GM18526 (cell line): ENCODE results near the gene AXL.

Experiments
- POLR2A ChIP-seq: IDR thresholded peaks from 3 replicates; pipeline ENCODE4 v1.6.1; 2011; ENCODE audit not compliant: insufficient read length; ENCODE audit errors: extremely low read depth

AXL gene

DNA sequence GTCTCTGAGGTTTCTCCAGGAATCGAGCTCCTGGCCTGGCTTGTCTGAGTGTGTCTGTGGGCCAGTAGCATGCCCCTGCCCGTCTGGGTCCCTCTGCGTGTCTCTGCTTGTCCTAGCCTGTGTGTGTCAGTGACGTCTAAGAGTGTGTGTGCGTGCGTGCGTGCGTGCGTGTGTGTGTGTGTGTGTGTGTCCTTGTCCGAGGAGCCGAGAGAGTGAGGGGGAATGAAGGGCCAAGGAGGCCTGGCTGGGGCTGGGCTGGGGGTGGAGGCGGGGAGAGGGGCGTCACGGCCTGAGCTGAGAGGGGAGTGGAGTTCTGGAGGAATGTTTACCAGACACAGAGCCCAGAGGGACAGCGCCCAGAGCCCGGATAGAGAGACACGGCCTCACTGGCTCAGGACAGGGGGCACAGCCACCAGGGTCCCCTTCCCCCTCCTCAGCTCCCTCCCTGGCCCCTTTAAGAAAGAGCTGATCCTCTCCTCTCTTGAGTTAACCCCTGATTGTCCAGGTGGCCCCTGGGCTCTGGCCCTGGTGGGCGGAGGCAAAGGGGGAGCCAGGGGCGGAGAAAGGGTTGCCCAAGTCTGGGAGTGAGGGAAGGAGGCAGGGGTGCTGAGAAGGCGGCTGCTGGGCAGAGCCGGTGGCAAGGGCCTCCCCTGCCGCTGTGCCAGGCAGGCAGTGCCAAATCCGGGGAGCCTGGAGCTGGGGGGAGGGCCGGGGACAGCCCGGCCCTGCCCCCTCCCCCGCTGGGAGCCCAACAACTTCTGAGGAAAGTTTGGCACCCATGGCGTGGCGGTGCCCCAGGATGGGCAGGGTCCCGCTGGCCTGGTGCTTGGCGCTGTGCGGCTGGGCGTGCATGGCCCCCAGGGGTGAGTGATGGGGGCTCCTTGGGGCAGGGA, at the start of gene AXL:
Gene AXL (plus strand): TSS at position 609 of the 893 bp plus-strand sequence. CDS start 170 bp downstream, at position 779.
- no peak for TF ChIP-seq POLR2A

DNA sequence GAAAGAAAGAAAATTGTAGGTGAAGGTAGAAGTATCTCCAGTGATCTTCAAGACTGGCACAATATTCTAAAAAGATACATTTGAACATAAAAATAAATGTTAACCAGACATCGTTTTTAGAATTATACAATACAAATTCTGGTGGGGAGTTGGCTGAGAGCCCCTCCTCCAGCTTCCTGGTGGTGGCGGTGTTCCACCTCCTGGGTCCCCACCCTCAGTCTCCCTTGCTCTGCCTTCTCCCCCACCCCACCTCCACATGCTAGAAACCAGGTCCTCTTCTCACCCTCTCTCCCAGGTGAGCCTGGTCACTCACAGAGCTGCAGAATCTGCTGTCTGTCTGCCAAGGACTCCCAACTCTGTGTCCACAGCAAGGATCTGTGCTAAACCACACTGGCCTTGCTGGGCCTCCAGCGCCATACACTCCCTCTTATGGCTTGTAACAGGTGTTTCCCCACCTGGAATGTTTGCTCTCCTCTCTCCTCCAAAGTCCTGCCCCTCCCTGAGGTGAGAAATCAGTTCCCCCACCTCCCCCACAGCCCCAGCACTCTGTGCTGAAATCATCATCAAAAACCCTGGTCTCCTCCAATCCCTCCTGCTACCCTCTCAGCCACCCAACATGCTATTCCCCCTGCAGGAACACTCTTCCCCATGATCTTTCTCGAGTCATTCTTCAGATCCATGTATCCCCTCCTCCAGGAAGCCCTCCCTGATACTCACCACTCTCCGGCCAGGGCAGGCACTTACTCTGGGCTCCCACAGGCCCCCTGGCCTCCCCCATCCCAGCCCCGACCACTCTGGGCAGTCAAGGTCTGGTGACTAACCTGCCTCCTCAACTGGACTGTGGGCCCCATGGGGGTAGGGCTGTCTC, 46.5 kb upstream of the AXL start:
- no peak for TF ChIP-seq POLR2A

DNA sequence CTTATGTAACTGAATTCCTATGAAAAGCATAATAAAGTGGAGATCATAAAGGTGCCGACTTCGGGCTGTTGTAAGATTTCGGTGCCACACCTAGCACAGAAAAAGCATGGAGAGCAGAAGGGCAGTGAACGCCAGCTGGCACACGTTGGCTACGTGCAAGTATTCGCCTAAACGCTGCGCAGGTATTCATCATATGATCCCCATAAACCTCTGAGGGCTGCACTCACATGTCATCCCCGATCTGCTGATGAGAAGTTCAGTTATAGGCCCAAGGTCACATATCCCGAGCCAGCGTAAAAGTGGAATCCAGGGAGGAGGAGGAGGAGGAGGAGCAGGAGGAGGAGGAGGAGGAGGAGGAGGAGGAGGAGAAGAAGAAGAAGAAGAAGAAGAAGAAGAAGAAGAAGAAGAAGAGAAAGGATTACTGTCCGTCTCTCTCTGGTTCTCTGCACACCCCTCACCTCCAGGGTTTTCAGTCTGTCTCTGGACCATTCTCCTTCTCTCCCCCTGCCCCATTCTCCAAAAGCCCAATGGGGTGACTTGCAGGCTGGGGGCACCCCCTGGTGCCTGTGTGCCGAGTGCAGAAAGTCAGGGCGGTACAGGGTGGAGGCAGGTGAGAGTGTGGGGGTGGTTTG, 44.6 kb upstream of the AXL start:
- TF ChIP-seq POLR2A = no peak

DNA sequence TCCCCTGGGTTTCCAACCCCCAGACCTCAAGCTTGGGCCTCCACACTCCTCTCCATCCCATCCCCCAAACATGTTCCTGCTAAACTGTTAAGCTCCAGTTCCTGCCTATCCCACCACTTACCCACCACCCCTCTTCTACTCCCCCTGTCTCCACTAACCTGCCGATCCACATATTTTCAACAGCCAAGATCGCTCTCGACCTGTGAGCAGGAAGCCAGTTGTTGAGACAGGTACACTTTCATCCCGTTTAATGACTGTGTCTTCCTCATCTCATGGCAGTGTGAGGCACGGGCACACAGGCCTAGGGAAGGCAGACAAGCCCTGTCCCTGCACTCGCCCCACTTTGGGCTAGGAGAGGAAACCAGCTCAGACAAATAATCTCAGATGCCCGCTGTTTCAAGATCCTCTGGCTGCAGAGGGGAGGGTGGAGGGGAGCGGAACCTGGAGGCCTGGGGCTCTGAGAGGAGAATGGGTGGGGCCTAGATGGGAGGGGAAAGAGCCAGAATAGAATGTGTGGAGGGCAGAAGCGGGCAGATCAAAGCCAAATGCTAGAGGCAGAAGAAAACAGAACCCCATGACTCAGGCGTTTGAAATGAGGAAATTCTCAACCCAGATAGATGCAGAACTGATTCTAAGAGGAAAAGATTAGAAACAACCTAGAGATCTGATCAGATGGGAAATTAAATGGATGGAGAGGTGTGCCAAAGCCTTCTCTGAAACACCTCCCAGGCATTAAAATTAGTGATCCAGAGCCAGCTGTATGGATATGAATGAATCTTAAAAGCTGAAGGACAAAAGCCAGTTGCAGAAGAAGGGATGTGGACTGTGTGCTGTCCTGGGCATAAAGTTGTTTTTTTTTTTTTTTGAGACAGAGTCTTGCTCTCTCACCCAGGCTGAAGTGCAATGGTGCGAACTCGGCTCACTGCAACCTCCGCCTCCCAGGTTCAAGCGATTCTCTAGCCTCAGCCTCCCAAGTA, 42.9 kb upstream of the AXL start:
- TF ChIP-seq POLR2A = no peak

DNA sequence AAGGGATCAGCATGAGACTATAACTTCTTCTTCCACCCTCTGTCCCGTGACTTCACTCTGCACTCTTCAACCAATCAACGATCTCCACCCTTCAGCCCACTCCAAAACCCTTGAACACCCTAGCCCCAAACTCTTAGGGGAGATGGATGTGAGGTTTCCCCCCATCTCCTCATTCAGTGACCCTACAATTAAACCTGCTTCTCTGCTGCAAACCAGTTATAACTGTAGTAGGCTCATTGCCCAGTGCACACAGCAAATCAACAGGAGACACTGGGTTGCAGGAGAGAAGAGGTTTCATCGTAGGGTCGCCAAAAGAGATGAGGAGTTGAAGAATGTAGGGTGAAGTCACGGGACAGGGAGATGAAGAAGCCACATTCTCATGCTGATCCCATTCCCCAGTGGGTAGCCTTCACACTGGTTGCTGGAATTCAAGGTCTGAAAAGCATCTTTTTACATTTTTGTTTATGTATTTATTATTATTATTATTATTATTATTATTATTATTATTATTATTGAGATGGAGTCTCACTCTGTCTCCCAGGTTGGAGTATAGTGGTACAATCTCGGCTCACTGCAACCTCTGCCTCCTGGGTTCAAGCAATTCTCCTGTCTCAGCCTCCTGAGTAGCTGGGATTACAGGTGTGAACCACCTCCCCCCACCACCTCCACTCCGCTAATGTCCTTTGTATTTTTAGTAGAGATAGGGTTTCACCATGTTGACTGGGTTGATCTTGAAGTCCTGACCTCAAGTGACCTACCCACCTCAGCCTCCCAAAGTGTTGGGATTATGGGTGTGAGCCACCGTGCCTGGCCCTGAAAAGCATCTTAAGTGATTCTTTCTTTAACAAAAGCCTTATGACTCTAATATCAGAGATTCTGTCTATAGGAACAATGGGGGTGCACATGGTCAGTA, 31.8 kb upstream of the AXL start:
- TF ChIP-seq POLR2A = no peak

DNA sequence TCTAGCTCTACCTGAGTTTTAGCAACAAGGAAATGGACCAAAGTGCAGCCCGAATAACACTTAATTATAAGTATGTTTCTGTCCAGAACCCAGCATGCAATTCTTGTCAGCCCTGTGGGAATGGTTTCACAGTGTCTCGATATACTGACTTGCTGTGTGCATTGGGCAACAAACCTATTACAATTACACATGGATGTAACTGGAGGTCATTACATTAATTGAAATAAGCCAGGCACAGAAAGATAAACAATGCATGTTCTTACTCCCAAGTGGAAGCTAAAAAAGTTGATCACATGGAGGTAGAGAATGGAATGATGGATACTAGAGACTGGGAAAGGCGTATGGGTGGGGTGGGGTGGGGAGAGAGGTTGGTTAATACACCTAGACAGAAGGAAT, 31.1 kb upstream of the AXL start:
- no peak for TF ChIP-seq POLR2A

DNA sequence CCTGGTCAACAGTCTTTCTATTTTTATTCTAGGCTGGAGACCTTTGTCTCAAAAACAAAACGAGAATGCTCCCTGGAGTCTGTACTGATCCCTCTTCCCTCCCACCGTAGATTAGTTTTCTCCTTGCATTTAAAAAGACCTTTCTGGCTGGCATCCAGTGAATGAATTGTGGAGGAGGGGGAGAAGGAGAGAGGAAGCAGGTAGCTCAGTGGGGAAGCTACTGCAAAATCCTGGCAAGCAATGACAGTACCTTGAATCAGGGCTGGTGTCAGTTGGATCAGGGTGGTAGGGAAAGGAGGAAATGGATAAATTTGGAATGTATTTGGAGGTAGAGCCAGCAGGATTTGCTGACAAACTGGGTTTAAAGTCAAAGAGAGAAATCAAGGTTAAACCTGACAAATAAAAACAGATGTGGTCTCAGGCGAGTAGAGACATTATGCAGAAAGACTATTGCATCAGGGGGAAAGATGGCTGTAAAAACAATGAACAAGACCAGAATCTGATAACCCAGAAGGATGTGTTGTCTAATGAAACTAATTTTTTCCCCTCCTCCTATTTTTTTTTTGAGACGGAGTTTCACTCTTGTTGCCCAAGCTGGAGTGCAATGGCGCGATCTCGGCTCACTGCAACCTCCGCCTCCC, 29.5 kb upstream of the AXL start:
- no peak for TF ChIP-seq POLR2A

DNA sequence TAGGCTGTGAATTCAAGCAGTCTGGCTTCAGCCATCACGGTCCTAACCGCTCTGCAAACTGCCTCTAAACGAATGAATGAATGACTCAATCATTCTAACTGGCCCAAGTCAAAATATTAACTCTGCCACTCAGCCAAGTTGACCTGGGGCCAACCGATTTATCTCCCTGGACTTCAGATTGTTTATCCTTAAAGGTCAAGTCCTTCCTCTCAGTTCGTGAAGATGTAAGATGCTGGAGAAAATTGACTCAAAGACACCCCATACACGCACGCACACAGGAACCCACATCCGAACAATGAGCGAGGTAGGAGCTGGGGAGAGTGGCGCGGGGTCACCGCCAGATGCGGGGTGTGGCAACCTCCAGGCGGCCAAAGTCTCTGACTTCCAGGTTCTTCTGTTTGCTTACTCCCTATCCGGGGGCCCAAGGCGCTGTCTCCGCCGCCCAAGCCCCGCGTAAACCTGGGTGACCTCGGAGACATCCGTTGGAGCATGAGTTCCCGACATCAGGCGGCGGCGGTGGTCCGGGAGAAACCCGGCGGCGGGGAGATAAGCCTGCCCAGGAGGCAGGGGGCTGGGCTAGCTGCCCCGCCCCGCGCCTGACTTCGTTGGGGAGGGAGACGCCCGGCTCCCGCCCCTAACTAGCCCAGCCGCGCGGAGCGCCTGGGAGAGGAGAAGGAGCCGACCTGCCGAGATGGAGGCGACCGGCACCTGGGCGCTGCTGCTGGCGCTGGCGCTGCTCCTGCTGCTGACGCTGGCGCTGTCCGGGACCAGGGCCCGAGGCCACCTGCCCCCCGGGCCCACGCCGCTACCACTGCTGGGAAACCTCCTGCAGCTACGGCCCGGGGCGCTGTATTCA, 26.2 kb upstream of the AXL start, which contains the start of gene CYP2S1:
Gene CYP2S1 (plus strand): TSS at position 646 of the 856 bp plus-strand sequence. CDS start 46 bp downstream, at position 692.
- no peak for TF ChIP-seq POLR2A

DNA sequence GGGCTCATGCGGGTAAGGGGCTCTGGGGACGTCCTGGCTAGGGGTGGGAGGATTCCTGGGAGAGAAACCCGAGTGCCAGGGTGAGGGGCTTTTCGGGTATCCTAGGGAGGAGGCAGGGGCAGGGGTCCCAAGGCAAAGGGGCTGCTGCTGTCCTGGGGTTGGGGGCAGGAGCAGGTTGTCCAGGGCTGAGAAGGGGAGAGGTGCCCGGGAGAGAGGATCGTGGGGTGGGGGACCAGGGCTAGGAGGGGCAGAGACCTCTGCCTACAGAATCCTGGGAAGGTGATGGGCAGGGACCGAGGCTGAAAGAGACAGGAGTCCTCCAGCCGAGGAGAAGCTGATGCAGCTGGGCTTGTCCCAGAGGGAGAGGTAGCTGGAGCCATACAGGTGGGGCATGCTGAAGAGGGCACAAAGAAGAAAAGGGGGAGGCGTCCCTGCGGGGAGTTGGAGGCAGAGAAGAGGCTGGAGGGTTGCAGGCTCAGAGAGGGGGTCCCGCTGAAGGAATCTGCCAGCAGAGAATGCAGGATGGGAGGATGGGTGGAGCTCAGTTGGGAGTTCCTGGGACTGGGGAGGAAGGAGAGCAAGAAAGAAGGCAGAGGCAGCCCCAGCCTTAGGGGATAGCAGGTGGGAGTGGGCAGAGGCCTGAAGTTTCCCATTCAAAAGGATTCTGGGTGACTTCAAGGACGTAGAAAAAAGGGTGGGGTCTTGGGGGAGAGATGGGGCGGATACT, 25.4 kb upstream of the AXL start:
- TF ChIP-seq POLR2A = no peak

DNA sequence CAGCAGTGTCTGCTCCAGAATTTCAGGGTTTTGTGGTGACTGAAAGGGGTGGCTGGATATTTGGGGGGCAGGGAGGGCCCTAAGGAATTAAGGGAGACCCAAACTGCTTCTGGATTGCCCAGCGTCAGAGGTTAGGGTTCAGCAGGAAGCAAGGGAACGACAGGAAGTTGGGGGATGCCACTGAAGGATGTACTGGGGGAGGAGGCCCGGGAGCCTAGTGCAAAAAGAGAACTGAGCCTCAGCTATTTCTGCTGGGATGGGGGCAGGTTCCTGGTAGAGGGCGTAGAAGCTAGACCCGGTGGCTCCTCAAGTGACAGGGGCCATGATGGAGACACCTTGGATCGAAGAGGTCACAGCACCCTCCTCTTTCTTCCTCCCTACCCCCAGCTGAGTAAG, 24.9 kb upstream of the AXL start:
- TF ChIP-seq POLR2A = no peak
